Transverse colon (tissue), 4 donors: ENCODE data around the gene FAM81B. TPM values are rescaled to one million over a fixed set of nuclear protein-coding genes. Genes with fewer than 3 reads are reported as not detected.

ENCODE experiments used
- DNase-seq: peaks from one replicate; pipeline ENCODE4 v3.0.0-alpha.2; 2019
- H3K27ac ChIP-seq, 4 donors: fragments of 200-600 bp; sonication (generic); 2 replicates each; pipeline ENCODE4 v1.5.1; 2016 to 2018; ENCODE audit warnings: inconsistent platforms in 4 of 4
- H3K27me3 ChIP-seq: fragments of 200-600 bp; sonication (generic); 2 replicates; pipeline ENCODE4 v1.5.1; 2017; ENCODE audit warnings: inconsistent platforms
- H3K36me3 ChIP-seq, 4 donors: fragments of 200-600 bp; sonication (generic); 2 replicates each; pipeline ENCODE4 v1.5.1; 2017 to 2019; ENCODE audit warnings: inconsistent platforms in 4 of 4
- H3K4me1 ChIP-seq, 4 donors: fragments of 200-600 bp; sonication (generic); 2 replicates each; pipeline ENCODE4 v1.5.1; 2017 to 2020; ENCODE audit warnings: inconsistent platforms in 4 of 4
- H3K4me3 ChIP-seq, 4 donors: fragments of 200-600 bp; sonication (generic); 1 replicate in 1 of 4; 2 replicates in 3 of 4; pipeline versions ENCODE4 v1.5.1 to v1.6.1; 2017 to 2019; ENCODE audit warnings: inconsistent platforms in 4 of 4
- H3K9me3 ChIP-seq, 2 donors: fragments of 200-600 bp; sonication (generic); 2 replicates each; pipeline ENCODE4 v1.5.1; 2017 to 2019; ENCODE audit warnings: inconsistent platforms in 2 of 2
- EP300 ChIP-seq: sonication (generic); formaldehyde crosslinking; IDR thresholded peaks from one replicate; pipeline ENCODE4 v1.6.1; 2017; ENCODE audit warnings: antibody characterized with exemption, low read depth
- POLR2A ChIP-seq: fragments of 450-650 bp; IDR thresholded peaks from one replicate; pipeline ENCODE4 v1.6.1; 2016; ENCODE audit warnings: antibody characterized with exemption, mild to moderate bottlenecking, moderate library complexity
- POLR2AphosphoS5 ChIP-seq, 3 donors: sonication (generic); formaldehyde crosslinking; IDR thresholded peaks; one replicate each; pipeline ENCODE4 v1.6.1; 2016; ENCODE audit warnings: antibody characterized with exemption in 3 of 3
- WGBS, 2 donors: methylation state at CpG; one replicate each; pipeline ENCODE4 v1.1.5; 2018; ENCODE audit warnings: low coverage in 1 of 2; 5-methylcytosine and 5-hydroxymethylcytosine counted together
- in situ Hi-C, 4 donors: fragments of 200-750 bp; cut with MboI; loops; one replicate each; pipeline versions ENCODE4 v1.15.0 to v1.15.1; 2017; ENCODE audit warnings: low sequenced_read_pairs in 3 of 4, low pct_ligation_motif_present in 1 of 4, low pct_unique_long_range_greater_than_20kb in 1 of 4
- intact Hi-C: fragments of 100-400 bp; cut with DNase I; formaldehyde crosslinking; loops from one replicate; pipeline ENCODE4 v1.15.1; 2023; ENCODE audit warnings: low total_unique reads
- total RNA-seq, 4 donors: library from RNA; depleted of rRNA; stranded (reverse); fragments of >200 nt; gene quantifications; one replicate each; pipeline ENCODE4 v1.1.0, GENCODE V29; 2016
- TF ChIP-seq, protein P1 (sequence below), 5 experiments: fragments of 200-600 bp in 3 of 5; fragments of 450-650 bp in 2 of 5; sonication (generic) in 3 of 5; IDR thresholded peaks; 1 replicate in 2 of 5; 2 replicates in 3 of 5; pipeline ENCODE4 v1.5.1; 2016 to 2017; ENCODE audit warnings: antibody characterized with exemption in 5 of 5, inconsistent platforms in 3 of 5, mild to moderate bottlenecking in 2 of 5, moderate library complexity in 1 of 5

The FAM81B gene
- total RNA-seq, 4 donors from 2014 or later, result not detected

DNA sequence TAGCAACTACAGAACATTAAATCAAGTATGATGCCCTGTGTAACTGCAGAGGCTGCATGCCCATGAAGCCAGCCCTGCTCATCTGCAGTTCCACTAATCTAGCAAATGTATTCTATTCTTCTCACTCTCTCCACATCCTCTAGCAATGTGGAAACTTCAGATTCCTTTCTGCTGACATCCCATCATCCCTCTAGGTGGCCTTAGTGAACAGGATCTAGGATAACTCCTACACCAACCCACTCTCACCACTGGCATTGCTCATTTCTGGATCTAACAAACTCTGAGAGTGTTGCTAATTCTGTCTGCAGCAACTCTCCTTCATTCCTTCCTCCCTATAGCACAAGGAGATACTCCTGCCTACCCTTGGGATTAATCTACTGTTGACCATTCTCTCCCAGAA is 80.8 kb downstream of the FAM81B start:
- intact Hi-C loops (no loop called here), in situ Hi-C loops (no loop called here)
- DNase-seq, result no peak

DNA sequence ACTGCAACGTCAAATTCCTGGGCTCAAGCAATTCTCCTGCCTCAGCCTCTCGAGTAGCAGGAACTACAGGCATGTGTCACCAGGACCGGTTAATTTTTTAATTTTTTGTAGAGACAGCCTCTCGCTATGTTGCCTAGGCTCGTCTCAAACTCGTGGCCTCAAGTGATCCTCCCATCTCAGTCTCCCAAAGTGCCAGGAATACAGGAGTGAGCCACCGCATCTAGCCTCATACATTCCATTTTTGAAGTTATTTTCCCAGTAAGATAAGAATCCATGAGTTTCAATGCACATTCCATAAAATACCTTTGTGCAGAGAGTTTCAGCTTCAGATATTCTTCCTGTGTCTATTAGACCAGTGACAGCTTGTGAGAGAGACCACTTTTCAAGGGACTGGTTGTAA is 93.3 kb downstream of the FAM81B start:
- 97 to 100% methylated on average over 2 to 7 of the region's 7 CpGs for WGBS, 2 donors

More for the DNA sequence above, 80.8 kb downstream of the FAM81B start:
- Histone ChIP-seq H3K27me3 (no peaks in the 10 kb centered on the region), H3K4me1 (no peaks in the 10 kb centered on the region), H3K27ac (no peak overlapping the region), H3K36me3 (peaks cover 0 to 20% (median 8%) of the 10 kb centered on the region in 4 donors), H3K4me3 (no peak overlapping the region), H3K9me3 (no peaks in the 10 kb centered on the region)
- TF ChIP-seq EP300 (no peak), POLR2A (no peak), POLR2AphosphoS5 (IDR thresholded peaks at IDR 0.05) (no peak)
- TF ChIP-seq, protein P1, sequence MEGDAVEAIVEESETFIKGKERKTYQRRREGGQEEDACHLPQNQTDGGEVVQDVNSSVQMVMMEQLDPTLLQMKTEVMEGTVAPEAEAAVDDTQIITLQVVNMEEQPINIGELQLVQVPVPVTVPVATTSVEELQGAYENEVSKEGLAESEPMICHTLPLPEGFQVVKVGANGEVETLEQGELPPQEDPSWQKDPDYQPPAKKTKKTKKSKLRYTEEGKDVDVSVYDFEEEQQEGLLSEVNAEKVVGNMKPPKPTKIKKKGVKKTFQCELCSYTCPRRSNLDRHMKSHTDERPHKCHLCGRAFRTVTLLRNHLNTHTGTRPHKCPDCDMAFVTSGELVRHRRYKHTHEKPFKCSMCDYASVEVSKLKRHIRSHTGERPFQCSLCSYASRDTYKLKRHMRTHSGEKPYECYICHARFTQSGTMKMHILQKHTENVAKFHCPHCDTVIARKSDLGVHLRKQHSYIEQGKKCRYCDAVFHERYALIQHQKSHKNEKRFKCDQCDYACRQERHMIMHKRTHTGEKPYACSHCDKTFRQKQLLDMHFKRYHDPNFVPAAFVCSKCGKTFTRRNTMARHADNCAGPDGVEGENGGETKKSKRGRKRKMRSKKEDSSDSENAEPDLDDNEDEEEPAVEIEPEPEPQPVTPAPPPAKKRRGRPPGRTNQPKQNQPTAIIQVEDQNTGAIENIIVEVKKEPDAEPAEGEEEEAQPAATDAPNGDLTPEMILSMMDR (IDR thresholded peaks at IDR 0.05), result no peak

DNA sequence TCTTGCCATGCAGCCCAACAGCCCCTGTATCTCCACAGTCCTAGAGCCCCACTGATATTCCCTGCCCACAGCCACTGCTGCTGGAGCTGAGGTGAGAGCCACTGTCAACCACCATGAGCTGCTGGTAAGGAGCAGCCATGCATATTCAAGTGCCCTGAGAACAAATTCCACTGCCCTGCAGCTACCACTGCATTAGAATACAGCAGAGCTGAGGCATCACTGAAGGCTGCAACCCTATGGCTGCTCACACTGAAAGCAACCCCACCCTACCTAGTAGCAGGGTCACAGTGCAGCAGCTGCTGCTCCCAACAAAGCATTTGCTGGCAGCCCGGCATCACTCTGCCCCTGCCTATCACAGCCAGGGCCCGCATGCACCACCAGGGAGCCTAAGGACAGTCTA is 95.0 kb downstream of the FAM81B start:
- intact Hi-C loops, result no loop called here
- DNase-seq, result no peak
- in situ Hi-C loops, result no loop called here
- no peak overlapping the region for H3K27ac ChIP-seq
- peaks cover 2 to 13% of the 10 kb centered on the region in 2 donors for H3K9me3 ChIP-seq
- H3K4me3 ChIP-seq, result no peak overlapping the region
- no peaks in the 10 kb centered on the region for H3K4me1 ChIP-seq
- H3K36me3 ChIP-seq, result peaks cover 0 to 69% (median 36%) of the 10 kb centered on the region in 4 donors
- H3K27me3 ChIP-seq, result no peaks in the 10 kb centered on the region
- WGBS, 2 donors, result 95% methylated on average over 2 of the region's 2 CpGs; no CpG with 5 or more reads in 1 of the 2 donors
- no peak for TF ChIP-seq POLR2AphosphoS5 (IDR thresholded peaks at IDR 0.05)
- TF ChIP-seq, protein P1 (IDR thresholded peaks at IDR 0.05), result no peak
- no peak for TF ChIP-seq EP300
- no peak for TF ChIP-seq POLR2A

More for the DNA sequence above, 93.3 kb downstream of the FAM81B start:
- TF ChIP-seq EP300, result no peak
- TF ChIP-seq POLR2AphosphoS5 (IDR thresholded peaks at IDR 0.05), result no peak
- TF ChIP-seq POLR2A, result no peak
- Histone ChIP-seq H3K9me3 (peaks cover 2 to 13% of the 10 kb centered on the region in 2 donors), H3K27ac (no peak overlapping the region), H3K27me3 (no peaks in the 10 kb centered on the region), H3K36me3 (peaks cover 0 to 54% (median 29%) of the 10 kb centered on the region in 4 donors), H3K4me3 (no peak overlapping the region), H3K4me1 (no peaks in the 10 kb centered on the region)
- in situ Hi-C loops, result no loop called here
- intact Hi-C loops, result no loop called here
- DNase-seq, result no peak

DNA sequence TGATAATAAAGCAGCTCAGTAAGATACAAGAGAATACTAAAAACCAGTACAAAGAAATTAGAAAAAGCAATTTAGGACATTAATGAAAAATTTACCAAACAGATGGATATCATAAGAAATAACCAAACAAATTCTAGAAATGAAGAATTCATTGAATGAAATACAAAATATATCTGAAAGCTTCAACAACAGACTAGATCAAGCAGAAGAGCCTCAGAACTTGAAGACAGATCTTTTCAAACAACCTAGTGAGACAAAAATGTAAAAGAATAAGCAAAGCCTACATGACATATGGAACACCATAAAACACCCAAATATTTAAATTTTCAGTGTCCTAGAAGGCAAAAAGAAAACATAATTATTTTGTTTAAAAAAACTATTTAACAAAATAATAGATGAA is 96.7 kb downstream of the FAM81B start:
- intact Hi-C loops, result no loop called here
- TF ChIP-seq EP300 (no peak), POLR2A (no peak), POLR2AphosphoS5 (IDR thresholded peaks at IDR 0.05) (no peak)
- TF ChIP-seq, protein P1 (IDR thresholded peaks at IDR 0.05), result no peak
- no peak overlapping the region for H3K4me3 ChIP-seq
- H3K9me3 ChIP-seq, result peaks cover 2 to 13% of the 10 kb centered on the region in 2 donors
- H3K4me1 ChIP-seq, result no peaks in the 10 kb centered on the region
- in situ Hi-C loops, result no loop called here
- H3K27me3 ChIP-seq, result no peaks in the 10 kb centered on the region
- no peak overlapping the region for H3K27ac ChIP-seq
- H3K36me3 ChIP-seq, result peaks cover 0 to 62% (median 30%) of the 10 kb centered on the region in 4 donors
- DNase-seq, result no peak

Other genes with a start within 250 kb of the FAM81B start
- 10 to 100 TPM in 2 of 4 donors, 1 to 10 TPM in 2; 3.3 to 31.4 (median 13.4) TPM for gene MCTP1, start 106.3 kb upstream of the FAM81B start, total RNA-seq
- gene SKIC3, start 163.6 kb downstream of the FAM81B start, total RNA-seq, result 10 to 100 TPM; 28.1 to 72.1 (median 46.0) TPM
- gene ARSK, start 163.7 kb downstream of the FAM81B start, total RNA-seq, result 1 to 10 TPM in 2 of 4 donors, under 1 TPM in 2; 0.40 to 5.6 (median 1.8) TPM
- gene GPR150, start 228.7 kb downstream of the FAM81B start, total RNA-seq, result under 1 TPM in 2 of 4 donors, not detected in 2; 0.41 to 0.60 TPM